GM23248 (cell line): Measurements from ENCODE around the gene OSER1. TPM values are rescaled to one million over a fixed set of nuclear protein-coding genes. Genes with fewer than 3 reads are reported as not detected.
A peak's percentile ranks its signal among the peaks of the same experiment; 100 is the strongest.

Source experiments
- DNase-seq: peaks from one replicate; pipeline ENCODE4 v3.0.0-alpha.2; 2015
- H2AFZ ChIP-seq: fragments of 200-600 bp; sonication (generic); 2 replicates; pipeline ENCODE4 v1.6.1; 2016; ENCODE audit warnings: antibody characterized with exemption
- H3F3A ChIP-seq: fragments of 200-600 bp; sonication (generic); 2 replicates; pipeline ENCODE4 v1.6.1; 2016; ENCODE audit warnings: mild to moderate bottlenecking, antibody characterized with exemption, mixed run types; ENCODE audit not compliant: insufficient read depth
- H3K27ac ChIP-seq: fragments of 200-600 bp; sonication (generic); 2 replicates; pipeline ENCODE4 v1.5.1; 2016; ENCODE audit warnings: mild to moderate bottlenecking
- H3K27me3 ChIP-seq: fragments of 200-600 bp; sonication (generic); replicated peaks from 2 replicates; pipeline ENCODE4 v1.6.1; 2016; ENCODE audit warnings: mild to moderate bottlenecking; ENCODE audit not compliant: insufficient read depth
- H3K36me3 ChIP-seq: fragments of 200-600 bp; sonication (generic); 2 replicates; pipeline ENCODE4 v1.6.1; 2016; ENCODE audit warnings: low read depth, mild to moderate bottlenecking
- H3K4me1 ChIP-seq: fragments of 200-600 bp; sonication (generic); 2 replicates; pipeline ENCODE4 v1.6.1; 2016; ENCODE audit warnings: mild to moderate bottlenecking; ENCODE audit not compliant: insufficient read depth
- H3K4me2 ChIP-seq: fragments of 200-600 bp; sonication (generic); one replicate; pipeline ENCODE4 v1.6.1; 2016; ENCODE audit warnings: mild to moderate bottlenecking; ENCODE audit not compliant: unreplicated experiment
- H3K4me3 ChIP-seq: fragments of 200-600 bp; sonication (generic); 2 replicates; pipeline ENCODE4 v1.5.1; 2016; ENCODE audit warnings: mild to moderate bottlenecking
- H3K79me2 ChIP-seq: fragments of 200-600 bp; sonication (generic); 2 replicates; pipeline ENCODE4 v1.6.1; 2016; ENCODE audit warnings: mild to moderate bottlenecking; ENCODE audit not compliant: insufficient read depth
- H3K9ac ChIP-seq: fragments of 200-600 bp; sonication (generic); 2 replicates; pipeline ENCODE4 v1.6.1; 2016; ENCODE audit warnings: mild to moderate bottlenecking
- H3K9me2 ChIP-seq: fragments of 200-600 bp; sonication (generic); 2 replicates; pipeline ENCODE4 v1.6.1; 2016; ENCODE audit warnings: mixed run types, mild to moderate bottlenecking, moderate library complexity; ENCODE audit not compliant: insufficient read depth
- H3K9me3 ChIP-seq: fragments of 200-600 bp; sonication (generic); one replicate; pipeline ENCODE4 v1.6.1; 2017; ENCODE audit warnings: low read depth
- H4K20me1 ChIP-seq: fragments of 200-600 bp; sonication (generic); 2 replicates; pipeline ENCODE4 v1.6.0; 2016; ENCODE audit not compliant: insufficient read depth
- EZH2 ChIP-seq: fragments of 200-600 bp; sonication (generic); IDR thresholded peaks from 2 replicates; pipeline ENCODE4 v1.6.1; 2018; ENCODE audit warnings: antibody characterized with exemption, mild to moderate bottlenecking; ENCODE audit not compliant: insufficient read depth, poor library complexity, severe bottlenecking
- EZH2phosphoT487 ChIP-seq: fragments of 200-600 bp; sonication (generic); IDR thresholded peaks from 2 replicates; pipeline ENCODE4 v1.6.1; 2018; ENCODE audit warnings: antibody characterized with exemption, moderate library complexity, mild to moderate bottlenecking, low read depth; ENCODE audit not compliant: insufficient read depth
- WGBS, 2 experiments: methylation state at CpG; one replicate each; pipeline ENCODE4 v1.1.6; 2015 to 2017; ENCODE audit warnings: low lambda C conversion rate in 2 of 2, low coverage in 1 of 2; ENCODE audit errors: missing lambda C conversion rate in 2 of 2; 5-methylcytosine and 5-hydroxymethylcytosine counted together
- in situ Hi-C: fragments of 300-500 bp; cut with MboI; formaldehyde crosslinking; loops from 2 replicates; pipeline ENCODE4 v1.15.0; 2020
- polyA plus RNA-seq: library from polyadenylated mRNA; unstranded; fragments of >200 nt; fragmentation: Nextera tagmentation; extraction: Ambion mirVana; gene quantifications from 2 replicates; pipeline ENCODE4 v1.2.1, GENCODE V29; 2016
- total RNA-seq: library from RNA; depleted of rRNA; stranded (reverse); fragments of >200 nt; shearing (Covaris generic); gene quantifications from 2 replicates; pipeline ENCODE4 v1.2.3, GENCODE V29; 2014

OSER1 gene
- total and polyA plus RNA-seq, 2 experiments from 2014 or later, result 36.2 to 43.8 TPM

DNA sequence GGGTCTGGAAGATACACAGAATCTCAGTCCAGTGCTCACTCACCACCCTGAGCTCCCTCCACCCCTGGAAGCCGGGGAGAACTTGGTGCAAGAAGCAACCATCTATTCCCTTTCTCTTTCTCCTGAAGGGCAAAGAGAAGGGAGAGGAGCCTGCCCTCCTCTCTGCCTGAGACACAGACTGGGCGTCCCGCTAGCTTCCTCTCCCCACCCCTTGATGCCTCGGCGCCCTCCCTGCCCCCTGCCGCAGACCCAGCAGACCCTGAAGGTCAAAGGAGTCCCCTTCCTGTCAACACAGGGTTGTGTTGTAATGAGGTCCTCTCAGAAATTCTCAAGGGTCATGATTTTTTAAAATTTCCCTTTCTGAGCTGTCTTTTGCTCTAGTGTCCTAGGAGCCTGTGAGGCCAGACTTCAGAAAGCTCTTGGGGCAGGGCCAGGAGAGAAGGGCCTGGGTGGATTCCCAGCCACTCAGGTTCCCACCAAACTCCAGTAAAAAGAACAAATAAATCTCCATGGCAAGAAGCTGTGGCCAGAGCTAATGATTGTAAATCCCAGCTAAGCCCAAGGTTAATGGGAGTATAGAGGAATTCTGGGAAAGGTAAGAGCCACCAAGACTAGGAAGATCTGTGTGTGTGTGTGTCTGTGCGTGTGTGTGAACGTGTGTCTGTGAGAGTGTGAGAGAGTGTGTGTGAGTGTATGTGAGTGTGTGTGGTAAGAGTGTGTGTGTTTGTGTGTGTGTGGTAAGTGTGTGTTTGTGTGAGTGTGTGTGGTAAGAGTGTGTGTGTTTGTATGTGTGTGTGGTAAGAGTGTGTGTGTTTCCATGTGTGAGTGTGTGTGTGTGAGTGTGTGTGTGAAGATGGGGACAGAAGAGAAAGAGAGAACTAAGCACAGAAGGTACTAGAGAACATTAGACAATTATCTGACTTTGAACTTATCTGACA lies 22.5 kb downstream of the OSER1 start:
- Histone ChIP-seq H3K9me2 (no peaks in the 10 kb centered on the region), H3K27me3 (no peaks in the 10 kb centered on the region), H3K4me2 (peak overlapping the region; percentile 97), H3K9ac (peak overlapping the region; percentile 73), H3K36me3 (no peaks in the 10 kb centered on the region), H3K9me3 (no peaks in the 10 kb centered on the region), H4K20me1 (no peaks in the 10 kb centered on the region), H3K4me3 (peak overlapping the region; percentile 79), H2AFZ (peak overlapping the region; percentile 90), H3F3A (peaks cover 21% of the 10 kb centered on the region), H3K4me1 (peaks cover 13% of the 10 kb centered on the region), H3K79me2 (no peaks in the 10 kb centered on the region), H3K27ac (peak overlapping the region; percentile 88)
- in situ Hi-C loops, result loop anchor here (5.0 kb wide), 1 partner anchor 71 kb away; no protein-coding TSS in a partner anchor
- no peak for TF ChIP-seq EZH2phosphoT487
- no peak for TF ChIP-seq EZH2
- 19 to 23% methylated on average over 6 to 8 of the region's 8 CpGs for WGBS, 2 experiments
- DNase-seq, result peak; percentile 69

GRCh38 chr20:44187054-44187771 lies 23.4 kb downstream of the OSER1 start, which contains the start of gene JPH2:
Gene JPH2 (minus strand): TSS chr20:44187188. CDS start chr20:44186705, 483 bp downstream.
- Histone ChIP-seq H2AFZ (peak within 1 kb of the TSS; percentile 90), H3K79me2 (no peaks in the 10 kb centered on the region), H3K9me2 (no peaks in the 10 kb centered on the region), H3K4me1 (peaks cover 13% of the 10 kb centered on the region), H3K27me3 (no peaks in the 10 kb centered on the region), H3K9me3 (no peaks in the 10 kb centered on the region), H3K4me2 (peak within 1 kb of the TSS; percentile 97), H3K27ac (peak within 1 kb of the TSS; percentile 88), H4K20me1 (no peaks in the 10 kb centered on the region), H3K4me3 (peak within 1 kb of the TSS; percentile 79), H3K9ac (peak within 1 kb of the TSS; percentile 73), H3F3A (peaks cover 21% of the 10 kb centered on the region), H3K36me3 (no peaks in the 10 kb centered on the region)
- TF ChIP-seq EZH2phosphoT487 (no peak), EZH2 (no peak)
- in situ Hi-C loops, result loop anchor here (5.0 kb wide), 1 partner anchor 70 kb away; no protein-coding TSS in a partner anchor
- 1 to 5% methylated on average over 16 to 24 of the region's 24 CpGs for WGBS, 2 experiments
- DNase-seq, result peak; percentile 89

DNA sequence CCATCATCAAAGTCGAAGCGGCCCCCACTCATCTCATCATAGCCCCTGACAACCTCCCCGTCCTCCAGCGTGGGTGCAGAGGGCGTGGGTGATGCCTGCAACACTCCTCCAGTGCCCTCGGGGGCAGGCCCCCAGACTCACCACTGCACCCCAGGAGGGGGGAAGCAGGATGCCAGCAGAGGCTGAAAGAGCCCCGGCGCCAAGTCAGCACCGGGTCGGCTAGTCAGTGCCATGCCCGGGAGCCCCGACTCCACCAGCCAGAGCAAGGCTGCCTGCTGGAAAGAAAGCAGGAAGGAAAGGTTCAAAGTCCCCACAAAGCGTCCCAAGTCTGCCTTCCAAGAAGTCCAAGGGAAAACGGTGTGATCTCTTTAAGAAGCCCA lies 23.9 kb downstream of the OSER1 start:
- Histone ChIP-seq H3K4me3 (peak overlapping the region; percentile 79), H3K27ac (peak overlapping the region; percentile 88), H3F3A (peaks cover 21% of the 10 kb centered on the region), H3K36me3 (no peaks in the 10 kb centered on the region), H3K9ac (peak overlapping the region; percentile 73), H3K79me2 (no peaks in the 10 kb centered on the region), H2AFZ (peak overlapping the region; percentile 90), H3K4me2 (peak overlapping the region; percentile 97), H3K27me3 (no peaks in the 10 kb centered on the region), H3K9me3 (no peaks in the 10 kb centered on the region), H3K4me1 (peaks cover 13% of the 10 kb centered on the region), H4K20me1 (no peaks in the 10 kb centered on the region), H3K9me2 (no peaks in the 10 kb centered on the region)
- peak; percentile 46 for DNase-seq
- WGBS, 2 experiments, result 1 to 13% methylated on average over 8 to 14 of the region's 14 CpGs
- in situ Hi-C loops, result loop anchor here (5.0 kb wide), 1 partner anchor 69 kb away; no protein-coding TSS in a partner anchor
- no peak for TF ChIP-seq EZH2phosphoT487
- TF ChIP-seq EZH2, result no peak

DNA sequence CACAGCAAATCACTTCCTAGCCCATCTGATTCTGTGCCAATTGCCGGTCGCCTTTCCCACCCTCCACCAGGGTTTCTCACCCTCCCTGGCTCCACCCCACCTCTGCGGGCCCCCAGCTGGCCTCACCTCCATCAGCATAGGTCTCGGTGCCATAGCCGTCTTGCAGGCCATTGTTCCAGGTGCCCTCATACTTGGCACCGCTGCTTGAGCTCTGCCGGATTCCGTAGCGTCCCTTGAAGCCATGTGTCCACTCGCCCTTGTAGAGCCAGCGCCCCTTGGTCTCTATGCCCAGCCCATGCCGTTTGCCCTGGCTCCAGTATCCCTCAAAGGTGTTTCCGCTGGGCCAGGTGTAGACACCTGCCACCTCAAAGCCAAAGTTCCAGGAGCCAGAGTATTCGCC lies 24.4 kb downstream of the OSER1 start:
- Histone ChIP-seq H3K27ac (no peak overlapping the region), H3K79me2 (no peaks in the 10 kb centered on the region), H2AFZ (no peak overlapping the region), H3K4me2 (peak overlapping the region; percentile 97), H3K9me3 (no peaks in the 10 kb centered on the region), H4K20me1 (no peaks in the 10 kb centered on the region), H3K27me3 (no peaks in the 10 kb centered on the region), H3K36me3 (no peaks in the 10 kb centered on the region), H3F3A (peaks cover 21% of the 10 kb centered on the region), H3K9ac (peak overlapping the region; percentile 73; the same call in 1 of the 2 replicates), H3K4me1 (peaks cover 13% of the 10 kb centered on the region), H3K4me3 (peak overlapping the region; percentile 79), H3K9me2 (no peaks in the 10 kb centered on the region)
- TF ChIP-seq EZH2phosphoT487 (no peak), EZH2 (no peak)
- in situ Hi-C loops, result loop anchor here (5.0 kb wide), 1 partner anchor 69 kb away; no protein-coding TSS in a partner anchor
- WGBS, 2 experiments, result 87 to 92% methylated on average over 14 of the region's 14 CpGs
- no peak for DNase-seq
